HG02884 (cell line): ENCODE measurements around the gene BAIAP3.

ENCODE experiments used
- ATAC-seq: cut with Tn5 transposase; IDR thresholded peaks from one replicate; pipeline ENCODE4 v1.9.1; 2021; ENCODE audit warnings: mild to moderate bottlenecking, moderate library complexity; ENCODE audit not compliant: unreplicated experiment

Gene BAIAP3

DNA sequence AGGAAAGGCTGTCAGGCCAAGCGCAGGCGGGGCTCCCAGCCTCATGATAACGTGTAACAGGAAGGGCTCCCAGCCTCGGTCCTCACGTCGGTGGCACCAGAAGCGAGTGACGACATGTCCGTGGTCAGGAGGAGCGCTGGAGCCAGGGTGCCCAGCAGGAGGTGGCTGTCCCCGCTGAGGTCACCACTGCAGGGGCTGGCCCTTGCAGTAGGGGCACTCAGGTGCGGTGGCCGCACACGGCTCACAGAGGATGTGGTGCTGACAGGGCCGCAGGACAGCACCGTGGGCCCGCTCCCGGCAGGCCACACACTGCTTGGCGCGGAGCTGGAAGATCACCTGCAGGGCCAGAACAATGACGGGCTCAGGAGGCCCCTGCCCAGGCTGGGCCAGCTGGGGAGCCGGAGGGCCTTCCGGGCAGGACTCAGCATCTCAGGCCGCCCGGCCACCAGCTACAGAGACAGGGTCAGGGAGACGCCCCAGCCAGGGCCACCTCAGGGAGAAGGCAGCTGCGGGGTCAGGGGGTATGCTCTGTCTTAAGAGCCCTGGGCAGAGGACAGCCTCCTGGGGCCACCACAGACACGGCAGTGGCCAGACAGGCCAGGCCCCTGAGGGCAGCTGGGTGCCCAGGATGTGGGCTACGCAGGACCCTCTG, 32.7 kb downstream of the BAIAP3 start:
- no peak for ATAC-seq

DNA sequence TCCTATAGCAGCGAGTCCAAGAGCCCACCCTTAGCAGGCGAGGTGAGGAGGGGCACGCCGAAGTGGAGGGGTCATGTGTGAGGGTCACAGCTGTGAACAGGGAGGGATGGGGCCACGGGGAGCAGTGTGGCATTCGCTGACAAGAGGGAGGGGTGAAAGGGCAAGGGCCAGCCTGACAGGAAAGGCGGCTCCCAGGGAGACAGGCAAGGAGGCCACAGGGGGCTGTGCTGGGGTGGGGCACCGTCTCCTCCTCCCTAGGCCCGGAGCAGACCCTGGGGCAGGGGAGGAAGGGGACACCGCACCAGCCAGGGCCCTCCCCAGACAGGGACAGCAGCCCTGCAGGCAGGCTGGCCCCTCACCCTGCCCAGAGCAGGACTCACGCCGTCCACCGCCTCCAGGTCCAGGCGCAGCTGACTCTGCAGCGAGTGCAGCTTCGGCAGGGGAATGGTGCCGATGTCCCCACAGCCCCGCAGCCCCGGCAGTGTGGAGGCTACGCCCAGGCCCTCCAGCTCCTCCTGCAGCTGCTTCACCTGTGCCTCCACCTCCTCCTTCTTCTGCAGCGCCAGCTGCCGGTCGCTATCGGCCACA, 33.4 kb downstream of the BAIAP3 start:
- no peak for ATAC-seq

DNA sequence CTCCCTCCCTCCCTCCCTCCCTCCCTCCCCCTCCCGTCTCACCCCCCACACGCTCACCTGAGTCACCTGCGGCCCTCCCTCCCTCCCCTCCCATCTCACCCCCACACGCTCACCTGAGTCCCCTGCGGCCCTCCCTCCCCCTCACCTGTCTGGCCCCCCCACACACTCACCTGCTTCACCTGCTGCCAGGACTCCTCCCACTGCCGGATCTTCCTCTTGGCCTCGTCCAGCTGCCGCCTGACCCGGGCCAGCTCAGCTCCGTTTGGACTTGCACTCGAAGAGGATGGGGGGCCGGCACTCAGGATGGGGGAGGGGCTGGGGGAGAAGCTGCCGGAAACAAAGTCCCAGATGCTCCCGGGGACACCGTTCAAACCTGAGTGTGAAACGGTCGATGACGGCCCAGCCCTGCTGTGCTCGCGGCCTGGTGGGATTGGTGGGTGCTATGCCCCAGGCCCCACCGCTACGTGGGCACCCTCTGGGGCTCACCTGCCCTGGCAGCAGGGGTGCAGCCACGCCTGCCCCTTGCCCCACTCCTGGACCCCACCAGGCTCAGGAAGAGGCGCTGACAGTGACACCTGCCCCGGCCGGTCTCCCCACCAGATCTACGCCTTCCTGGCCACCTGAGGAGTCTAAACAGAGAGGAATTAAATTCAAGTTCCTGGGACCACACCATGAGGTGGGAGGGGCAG, 34.2 kb downstream of the BAIAP3 start:
- no peak for ATAC-seq

DNA sequence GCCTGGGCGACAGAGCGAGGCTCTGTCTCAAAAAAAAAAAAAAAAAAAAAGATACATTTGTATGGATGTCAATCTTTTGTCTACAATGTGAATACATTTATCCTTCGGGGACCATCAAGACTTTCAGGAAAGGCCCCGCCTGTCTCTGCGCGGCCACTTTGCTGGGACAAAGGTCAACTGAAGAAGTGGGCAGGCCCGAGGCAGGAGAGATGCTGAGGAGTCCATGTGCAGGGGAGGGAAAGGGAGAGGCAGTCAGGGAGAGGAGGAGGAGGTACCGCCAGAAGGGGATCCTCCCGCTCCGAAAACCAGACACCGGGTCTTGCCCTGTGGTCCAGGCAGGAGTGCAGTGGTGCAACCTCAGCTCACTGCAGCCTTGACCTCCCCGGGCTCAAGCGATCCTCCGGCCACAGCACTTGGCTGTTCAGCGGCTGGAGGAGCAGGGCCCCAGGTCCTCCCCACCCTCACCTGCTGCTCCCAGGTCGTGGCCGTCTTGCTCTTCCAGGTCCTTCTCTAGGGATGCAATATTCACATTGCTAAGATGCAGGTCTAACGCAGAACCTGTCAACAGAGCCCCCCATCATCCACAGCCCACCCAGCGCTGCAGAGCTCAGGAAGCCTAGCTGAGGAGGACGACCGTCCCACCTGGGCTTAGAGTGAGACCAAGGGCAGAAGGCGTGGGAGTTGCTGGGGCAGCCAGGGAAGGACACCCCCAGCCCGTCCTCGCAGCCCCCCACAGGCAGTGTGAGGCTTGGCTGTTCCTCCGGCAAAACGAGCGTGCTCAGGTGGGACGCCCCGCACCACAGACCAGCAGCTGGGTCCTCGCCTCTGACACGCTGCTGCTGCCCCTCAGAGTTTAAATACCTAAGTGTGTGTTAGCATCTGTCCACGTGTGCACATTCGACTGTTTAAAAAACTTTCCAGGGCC, 37.9 kb downstream of the BAIAP3 start:
- ATAC-seq = no peak

DNA sequence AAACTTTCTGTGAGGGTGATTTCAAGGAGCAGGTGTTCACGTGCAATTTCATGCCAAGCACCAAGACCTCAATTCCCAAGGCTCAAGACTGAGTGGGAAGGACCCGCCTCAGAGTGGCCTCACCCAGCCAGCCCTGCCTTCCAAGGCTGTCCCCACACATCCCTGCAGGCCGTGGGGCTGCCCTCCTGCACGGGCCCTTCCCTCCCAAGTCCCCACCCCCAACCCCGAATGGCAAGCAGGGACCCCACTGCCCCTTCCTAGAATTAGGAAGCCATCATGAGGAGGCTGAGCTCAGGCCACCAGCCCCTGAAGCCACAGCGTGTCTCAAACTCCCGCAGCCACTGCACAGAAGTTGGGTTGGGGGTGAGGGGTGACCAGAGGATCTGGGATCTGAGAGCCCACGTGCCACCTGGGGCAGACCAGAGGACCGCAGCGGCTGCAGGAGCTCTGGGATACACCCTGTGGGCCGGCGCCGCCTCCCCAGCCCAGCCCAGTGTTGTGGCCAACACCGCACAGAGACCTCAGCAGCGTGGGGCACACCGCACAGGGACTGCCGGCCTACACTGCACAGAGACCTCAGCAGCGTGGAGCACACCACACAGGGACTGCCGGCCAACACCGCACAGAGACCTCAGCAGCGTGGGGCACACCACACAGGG, 39.0 kb downstream of the BAIAP3 start:
- no peak for ATAC-seq

DNA sequence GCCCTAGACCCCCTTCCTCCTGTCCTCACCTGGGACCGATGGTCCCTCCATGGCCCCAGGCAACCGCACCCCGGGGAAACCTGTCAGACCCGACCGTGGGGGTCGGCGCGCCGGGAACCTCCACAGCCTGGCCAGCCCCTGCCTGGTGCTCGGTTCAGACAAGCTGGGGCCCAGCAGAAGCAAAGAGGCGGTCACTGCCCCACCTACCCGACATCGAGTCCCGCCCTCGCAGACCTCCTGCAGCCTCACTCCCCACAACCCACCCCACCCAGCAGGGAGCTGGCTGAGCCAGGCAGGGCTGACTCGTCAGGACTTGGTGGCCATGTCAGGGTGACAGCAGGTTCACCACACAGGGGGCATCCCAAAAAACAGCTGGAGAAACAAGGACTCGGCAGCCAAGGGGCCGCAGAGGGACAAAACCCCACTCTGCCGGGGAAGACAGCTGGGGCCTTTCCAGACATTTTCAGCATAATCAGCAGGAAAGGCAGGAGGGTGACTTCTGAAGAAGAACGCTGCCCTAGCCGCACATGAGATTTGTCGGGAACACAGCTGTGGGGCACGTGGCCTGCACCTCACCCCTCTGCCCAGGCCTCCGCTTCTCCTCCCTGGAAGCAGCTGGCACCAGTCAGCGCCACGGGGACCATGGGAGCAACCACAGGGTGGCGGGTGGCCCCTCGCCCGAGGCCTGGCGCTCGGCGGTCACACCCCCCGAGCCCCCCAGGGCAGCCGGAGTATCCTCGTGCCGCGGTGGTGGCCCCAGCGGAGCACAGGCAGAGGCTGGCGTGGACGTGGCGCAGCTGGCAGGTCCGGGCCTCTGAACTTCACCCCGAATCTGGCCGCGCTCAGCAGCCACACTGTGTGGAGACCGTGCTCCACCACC, 41.2 kb downstream of the BAIAP3 start:
- ATAC-seq = no peak

DNA sequence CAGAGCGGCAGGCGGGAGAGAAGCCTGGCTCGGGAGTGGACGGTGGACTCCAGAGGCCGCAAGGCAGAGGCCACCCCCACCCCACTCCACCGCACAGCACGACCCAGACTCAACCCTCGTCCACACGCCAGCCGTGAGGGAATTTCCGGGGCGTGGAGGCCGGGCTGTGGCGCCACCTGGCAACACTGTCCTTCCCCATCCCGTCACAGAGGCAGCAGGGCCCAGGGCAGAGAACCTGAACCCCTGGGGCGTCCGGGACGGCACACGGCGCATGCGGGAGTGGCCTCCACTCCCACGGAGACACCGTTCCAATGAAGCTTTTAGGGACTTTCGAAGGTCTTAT, 41.8 kb downstream of the BAIAP3 start:
- no peak for ATAC-seq

DNA sequence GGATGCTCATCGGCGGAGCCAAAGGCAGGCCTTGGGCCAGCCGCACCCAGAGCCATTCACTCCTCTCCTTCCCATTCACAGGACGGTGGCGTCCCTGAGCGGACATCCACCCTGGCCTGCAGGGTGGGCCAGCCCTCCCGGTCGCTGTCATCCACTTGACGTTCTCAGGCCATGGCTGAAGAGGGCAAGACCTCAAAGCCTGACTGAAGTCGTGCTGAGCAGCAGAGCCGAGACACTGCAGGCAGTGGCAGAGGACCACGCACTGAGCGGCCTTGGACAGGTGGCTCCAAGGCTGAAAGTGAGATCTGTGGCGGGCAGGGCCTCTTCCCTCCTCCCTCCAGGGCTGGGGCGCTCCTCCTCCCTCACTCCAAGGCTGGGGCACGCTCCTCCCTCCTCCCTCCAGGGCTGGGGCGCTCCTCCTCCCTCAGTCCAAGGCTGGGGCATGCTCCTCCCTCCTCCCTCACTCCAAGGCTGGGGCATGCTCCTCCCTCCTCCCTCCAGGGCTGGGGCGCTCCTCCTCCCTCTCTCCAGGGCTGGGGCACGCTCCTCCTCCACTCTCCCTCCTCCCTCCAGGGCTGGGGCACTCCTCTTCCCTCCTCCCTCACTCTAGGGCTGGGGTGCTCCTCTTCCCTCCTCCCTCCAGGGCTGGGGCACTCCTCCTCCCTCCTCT, 42.4 kb downstream of the BAIAP3 start:
- ATAC-seq = no peak

DNA sequence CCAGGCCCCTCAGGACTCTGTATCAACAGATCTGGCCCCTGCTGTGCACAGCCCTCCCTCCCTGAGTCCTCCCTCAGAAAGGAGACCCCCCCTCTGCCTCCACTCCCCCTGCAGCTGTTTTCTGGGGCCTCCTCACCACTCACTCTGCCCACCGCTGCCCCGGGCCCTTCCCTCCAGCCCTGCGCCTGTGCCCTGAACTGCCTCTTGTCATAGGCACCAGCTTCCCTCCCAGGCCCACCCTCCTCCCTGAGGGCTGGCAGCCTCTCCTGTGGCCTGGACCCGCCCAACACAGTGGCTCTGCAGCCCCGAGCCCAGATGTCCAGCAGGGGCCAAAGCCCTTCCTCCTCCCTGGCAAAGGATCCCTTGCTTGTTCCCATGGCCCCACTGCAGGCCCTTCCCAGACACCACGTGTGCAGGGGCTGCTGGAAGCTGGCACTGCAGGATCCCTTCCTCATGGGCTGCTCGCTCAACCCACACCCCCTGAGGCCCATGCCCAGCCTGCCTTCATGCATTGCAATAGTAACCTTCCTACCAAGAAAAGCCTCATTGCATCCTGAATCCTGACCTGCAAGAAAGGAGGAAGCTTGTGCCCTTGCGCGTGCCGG, 44.1 kb downstream of the BAIAP3 start:
- ATAC-seq = no peak

DNA sequence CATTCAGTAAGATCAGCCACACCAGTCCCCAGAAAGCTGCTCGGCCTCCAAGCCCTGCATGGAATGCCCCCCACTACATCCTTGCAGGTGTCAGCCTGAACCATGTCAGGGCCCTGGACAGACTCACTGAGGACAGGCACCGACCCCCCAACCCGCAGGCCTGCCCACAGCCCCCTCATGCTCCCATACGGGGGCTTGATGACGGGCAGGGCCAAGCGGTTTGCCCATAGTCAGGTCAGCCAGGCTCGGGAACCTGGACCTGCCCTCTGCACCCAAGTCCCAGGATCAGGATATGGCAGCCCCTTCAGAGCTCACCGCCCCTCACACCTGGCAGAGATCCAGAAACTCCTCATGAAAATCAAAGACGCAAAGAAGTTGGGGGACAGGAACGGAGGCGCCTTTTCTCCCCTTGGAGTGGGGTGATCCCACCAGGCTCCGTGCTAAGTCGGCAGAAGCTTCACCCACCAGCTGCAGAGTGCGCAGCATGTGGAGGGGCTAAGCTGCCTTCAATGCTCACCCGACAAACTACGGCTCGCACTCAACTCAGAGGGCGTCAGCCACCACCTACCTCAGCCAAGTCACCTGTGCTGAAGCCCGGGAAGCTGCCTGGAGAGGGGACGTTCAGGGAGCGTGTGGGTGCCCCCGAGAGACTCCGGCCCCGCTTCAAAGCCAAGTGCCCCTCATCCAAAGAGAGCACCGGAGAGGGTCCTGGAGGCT, 44.8 kb downstream of the BAIAP3 start:
- ATAC-seq = no peak

DNA sequence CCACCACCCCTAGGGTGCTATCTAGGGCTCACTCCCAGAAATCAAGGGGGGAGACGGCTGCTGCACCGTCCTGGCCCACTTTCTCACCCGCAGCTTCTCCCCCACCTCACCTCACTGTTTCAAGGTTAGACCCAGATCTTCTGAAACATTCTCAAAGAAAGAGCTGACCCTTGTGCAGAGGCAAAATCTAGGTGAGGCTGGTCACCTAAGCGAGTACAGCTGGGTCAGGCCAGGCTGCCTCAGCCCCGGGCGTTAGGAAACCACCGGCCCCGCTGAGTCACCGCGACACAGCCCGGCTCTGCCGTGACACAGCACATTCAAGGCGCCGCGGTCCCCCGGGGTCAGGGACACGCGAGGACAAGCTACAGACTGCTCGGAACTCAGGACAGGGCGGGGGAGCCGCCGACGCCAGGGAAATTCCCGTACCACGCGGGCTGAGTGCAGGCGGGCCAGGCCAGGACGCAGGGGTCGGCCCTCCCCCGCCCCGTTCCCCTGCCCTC, 45.4 kb downstream of the BAIAP3 start:
- no peak for ATAC-seq

DNA sequence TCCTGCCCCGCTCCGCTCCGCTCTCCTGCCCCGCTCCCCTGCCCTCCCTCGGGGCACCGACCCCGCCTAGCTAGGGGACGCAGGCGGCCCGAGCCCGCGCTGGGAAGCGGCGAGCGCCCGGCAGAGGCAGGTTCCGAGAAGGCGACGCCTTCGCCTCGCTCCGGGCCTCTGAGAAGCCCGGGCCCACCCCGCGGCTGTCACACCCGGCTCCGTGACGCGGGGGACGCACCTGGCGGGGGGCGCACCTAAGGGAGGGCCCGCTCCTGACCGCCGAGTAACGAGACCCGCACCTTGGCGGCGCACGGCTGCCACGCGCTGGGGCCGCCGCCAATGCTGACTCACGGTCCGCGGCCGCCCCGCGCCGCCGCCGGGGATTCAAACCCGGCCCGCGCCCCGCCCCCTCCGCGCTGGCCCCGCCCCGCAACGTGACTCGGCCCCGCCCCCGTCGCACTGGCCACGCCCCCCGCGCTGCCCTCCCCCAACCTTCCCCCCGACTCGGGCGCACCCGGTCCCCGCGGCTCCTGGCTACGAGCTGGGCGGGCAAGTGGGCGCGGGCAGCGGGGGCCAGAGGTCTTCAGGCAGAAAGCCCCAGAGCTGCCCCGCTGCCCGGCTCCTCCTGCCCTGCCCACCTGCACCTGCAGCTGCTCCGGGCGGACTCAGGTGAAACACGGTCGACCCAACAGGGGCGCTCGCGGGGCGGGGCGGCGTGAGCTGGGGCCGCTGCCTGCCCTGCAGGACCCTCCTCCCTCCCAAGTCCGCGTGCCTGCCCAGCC, 46.0 kb downstream of the BAIAP3 start:
- ATAC-seq = no peak

DNA sequence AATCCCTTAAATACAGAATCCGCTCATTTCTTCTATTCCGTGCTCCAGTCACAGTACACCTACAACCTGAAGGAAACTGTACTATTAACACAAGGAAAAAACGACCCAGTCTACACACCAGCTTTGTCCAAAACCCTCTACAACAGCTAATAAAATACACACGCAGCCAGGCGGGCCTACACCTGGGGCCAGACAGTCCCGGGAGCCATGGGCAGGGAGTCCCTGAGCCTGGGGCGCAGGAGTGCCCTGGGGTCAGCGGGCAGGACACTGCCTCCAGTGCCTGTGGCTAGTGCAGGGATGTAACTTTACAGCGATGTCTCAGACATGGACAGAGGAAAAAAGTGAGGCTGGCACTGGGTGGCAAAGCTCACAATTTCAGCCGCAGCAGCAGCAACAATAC, 46.8 kb downstream of the BAIAP3 start:
- ATAC-seq = no peak

DNA sequence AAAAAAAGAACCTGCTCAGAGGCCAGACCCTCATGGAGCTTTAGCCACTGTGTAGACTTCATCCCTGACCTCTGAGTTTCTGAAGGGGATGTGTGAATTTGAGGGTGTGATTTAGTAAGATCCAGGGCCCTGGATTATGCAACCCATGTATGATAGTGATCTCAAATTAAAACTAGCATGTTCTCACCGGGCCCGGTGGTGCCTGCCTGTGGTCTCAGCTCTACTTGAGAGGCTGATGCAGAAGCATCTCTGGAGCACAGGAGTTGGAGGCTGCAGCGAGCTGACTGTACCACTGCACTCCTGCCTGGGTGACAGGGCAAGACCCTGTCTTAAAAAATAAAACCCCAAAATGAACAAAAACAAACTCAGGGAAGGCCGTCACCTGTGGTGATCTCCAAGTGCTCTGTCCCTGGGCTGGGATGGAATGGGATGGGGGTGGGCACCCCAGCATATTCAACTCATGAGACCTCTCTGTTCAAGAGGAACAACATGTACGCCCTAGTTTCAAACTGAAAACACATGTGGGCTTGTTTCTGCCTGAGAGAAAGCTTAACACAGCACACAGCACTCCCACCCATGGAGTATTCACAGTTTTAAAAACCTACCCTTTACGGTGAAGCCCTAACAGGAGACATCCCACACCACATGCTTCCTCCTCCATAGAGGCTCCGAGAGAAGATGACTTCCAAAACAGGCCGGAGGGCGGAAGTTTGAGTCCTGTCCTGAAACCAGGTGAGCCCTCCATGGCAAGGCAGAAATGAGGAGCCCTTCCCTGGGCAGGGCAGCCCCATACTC, 48.4 kb downstream of the BAIAP3 start:
- ATAC-seq = no peak

DNA sequence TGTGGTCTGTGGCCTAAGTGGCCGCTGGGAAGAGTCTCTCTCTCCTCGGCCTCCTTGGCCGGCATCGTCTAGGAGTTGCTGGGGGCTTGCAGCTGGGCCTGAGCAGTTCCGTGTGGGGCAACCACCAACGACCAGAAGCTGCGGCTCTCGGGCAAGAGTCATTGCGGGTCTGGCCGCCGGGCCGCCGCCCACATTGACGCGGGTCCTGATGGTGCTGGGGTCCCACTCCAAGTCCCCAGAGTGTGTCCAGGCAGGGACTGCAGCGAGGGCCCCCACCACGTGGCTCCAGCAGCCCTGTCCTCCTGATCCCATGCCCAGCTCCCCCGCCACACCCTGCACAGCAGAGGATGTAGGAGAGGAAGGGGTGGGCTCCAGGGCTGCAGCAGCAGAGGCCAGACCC, 50.1 kb downstream of the BAIAP3 start:
- ATAC-seq = no peak

DNA sequence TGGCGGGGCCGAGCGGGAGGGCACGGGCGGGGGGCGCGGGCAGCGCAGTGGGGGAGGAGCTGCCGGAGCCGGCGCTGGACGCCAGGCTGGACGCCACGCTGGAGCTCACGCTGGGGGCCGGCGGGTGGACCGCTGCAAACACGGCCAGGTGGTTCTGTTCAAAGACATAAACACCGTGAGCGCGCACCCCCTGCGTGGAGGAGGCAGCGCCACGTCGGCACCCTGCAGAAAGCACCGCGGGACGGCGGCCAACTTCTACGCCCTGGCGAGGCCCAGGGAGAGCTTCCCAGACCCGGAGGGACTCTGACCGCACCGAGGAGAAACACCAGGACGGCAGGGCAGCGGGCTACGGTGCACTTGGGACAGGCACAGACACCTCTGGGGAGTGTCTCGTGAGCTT, 51.8 kb downstream of the BAIAP3 start:
- ATAC-seq = no peak

DNA sequence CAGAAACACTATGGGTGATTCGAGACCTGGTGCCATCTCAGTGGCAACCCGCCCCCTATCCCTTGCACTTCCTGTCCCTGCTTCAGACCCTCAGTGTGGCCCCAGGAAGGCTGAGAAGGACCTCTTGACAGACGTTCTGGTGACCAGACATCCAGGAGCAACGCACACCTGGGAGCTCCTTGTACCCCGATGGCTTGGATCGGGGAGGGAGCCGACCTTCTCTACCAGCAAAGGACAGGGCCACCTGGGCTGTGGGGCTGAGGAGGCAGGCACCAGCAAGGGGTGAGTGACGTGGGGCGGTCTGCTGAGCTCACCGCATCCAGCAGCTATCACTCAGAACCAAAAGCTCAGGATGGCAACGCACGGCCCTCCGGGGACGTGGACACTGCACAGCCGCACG, 53.9 kb downstream of the BAIAP3 start:
- no peak for ATAC-seq
